Measurements from ENCODE around the gene GABRG3.

The GABRG3 gene

GRCh38 chr15:27532358-27532757 lies 561.4 kb downstream of the GABRG3 start:
- no peak for DNase-seq

GRCh38 chr15:27535445-27536129 lies 564.6 kb downstream of the GABRG3 start:
- no peak for DNase-seq

GRCh38 chr15:27538325-27538724 lies 567.3 kb downstream of the GABRG3 start:
- no peak for DNase-seq

- DNase-seq: no peak
These were observed 570.6 kb downstream of the GABRG3 start for GRCh38 chr15:27541581-27541980.

GRCh38 chr15:27545494-27546255 lies 574.7 kb downstream of the GABRG3 start:
- DNase-seq: no peak

GRCh38 chr15:27549746-27550145 lies 578.8 kb downstream of the GABRG3 start:
- DNase-seq: no peak

GRCh38 chr15:27550635-27551034 lies 579.7 kb downstream of the GABRG3 start:
- DNase-seq: no peak

GRCh38 chr15:27561816-27562215 lies 590.8 kb downstream of the GABRG3 start:
- no peak for DNase-seq

GRCh38 chr15:27563765-27564370 lies 592.9 kb downstream of the GABRG3 start:
- no peak for DNase-seq

GRCh38 chr15:27564656-27565055 lies 593.7 kb downstream of the GABRG3 start:
- no peak for DNase-seq

GRCh38 chr15:27570746-27571145 lies 599.8 kb downstream of the GABRG3 start:
- DNase-seq: no peak

GRCh38 chr15:27573805-27574485 lies 603.0 kb downstream of the GABRG3 start:
- DNase-seq: no peak

- no peak for DNase-seq
These were observed 603.6 kb downstream of the GABRG3 start for GRCh38 chr15:27574541-27575054.

- DNase-seq: no peak
These were observed 604.5 kb downstream of the GABRG3 start for GRCh38 chr15:27575521-27575920.

- DNase-seq: no peak
These were observed 605.6 kb downstream of the GABRG3 start for GRCh38 chr15:27576576-27576975.

GRCh38 chr15:27579738-27580137 lies 608.8 kb downstream of the GABRG3 start:
- no peak for DNase-seq

- DNase-seq: no peak
These were observed 611.9 kb downstream of the GABRG3 start for GRCh38 chr15:27582726-27583410.

GRCh38 chr15:27583651-27584050 lies 612.7 kb downstream of the GABRG3 start:
- no peak for DNase-seq

GRCh38 chr15:27585041-27585640 lies 614.2 kb downstream of the GABRG3 start:
- DNase-seq: no peak

- no peak for DNase-seq
These were observed 616.8 kb downstream of the GABRG3 start for GRCh38 chr15:27587810-27588209.

GRCh38 chr15:27589260-27589659 lies 618.3 kb downstream of the GABRG3 start:
- DNase-seq: no peak

- no peak for DNase-seq
These were observed 618.8 kb downstream of the GABRG3 start for GRCh38 chr15:27589782-27590181.
